H1 (cell line): ENCODE results near the gene TOM1L2. TPM values are rescaled to one million over a fixed set of nuclear protein-coding genes. Genes with fewer than 3 reads are reported as not detected.

Source experiments
- CTCF ChIA-PET: fragments of 300-600 bp; sonication (Branson Sonifier 250); formaldehyde crosslinking; loops from one replicate; lab custom pipeline; 2021; ENCODE audit not compliant: partially characterized antibody; lab: Charles Lee
- POLR2A ChIA-PET: fragments of 300-600 bp; sonication (Branson Sonifier 250); formaldehyde crosslinking; loops from one replicate; lab custom pipeline; 2021; ENCODE audit warnings: inconsistent platforms; ENCODE audit not compliant: partially characterized antibody; lab: Charles Lee
- DNase-seq, 2 experiments: peaks; one replicate each; pipeline versions ENCODE4 v3.0.0 to v3.0.0-alpha.2; 2010 to 2022; ENCODE audit warnings: low spot score in 2 of 2, low read depth in 1 of 2, mixed read lengths in 1 of 2
- FAIRE-seq: peaks from 2 replicates; lab custom pipeline; 2011; peaks lifted over from hg19 to GRCh38; lab: Jason Lieb, UNC
- H2AFZ ChIP-seq: 2 replicates; pipeline ENCODE4 v1.8.1; 2012; ENCODE audit warnings: low read length, inconsistent platforms
- H2AK5ac ChIP-seq: 2 replicates; pipeline ENCODE4 v1.6.1; 2013; ENCODE audit warnings: low read depth, low read length
- H2BK120ac ChIP-seq: replicated peaks from 2 replicates; pipeline ENCODE3; 2013; ENCODE audit warnings: low read depth, low read length, inconsistent platforms
- H2BK12ac ChIP-seq: 2 replicates; pipeline ENCODE4 v1.6.1; 2013; ENCODE audit warnings: low read depth, low read length
- H2BK15ac ChIP-seq: 2 replicates; pipeline ENCODE4 v1.6.1; 2013; ENCODE audit warnings: low read length
- H2BK20ac ChIP-seq: 2 replicates; pipeline ENCODE4 v1.6.1; 2013; ENCODE audit warnings: low read length
- H2BK5ac ChIP-seq: 2 replicates; pipeline ENCODE4 v1.6.1; 2013; ENCODE audit warnings: low read depth, low read length
- H3K14ac ChIP-seq: 2 replicates; pipeline ENCODE4 v1.6.1; 2013; ENCODE audit warnings: inconsistent platforms; ENCODE audit not compliant: insufficient read length
- H3K18ac ChIP-seq: 2 replicates; pipeline ENCODE4 v1.6.1; 2013; ENCODE audit warnings: low read length; ENCODE audit errors: extremely low read depth
- H3K23ac ChIP-seq: 2 replicates; pipeline ENCODE4 v1.6.1; 2013; ENCODE audit warnings: inconsistent platforms; ENCODE audit not compliant: insufficient read length
- H3K23me2 ChIP-seq: 2 replicates; pipeline ENCODE4 v1.6.1; 2013; ENCODE audit warnings: low read depth, low read length
- H3K27ac ChIP-seq: 2 replicates; pipeline ENCODE4 v1.6.1; 2011; ENCODE audit warnings: low read depth, low read length, inconsistent platforms
- H3K27me3 ChIP-seq, 4 experiments: replicated peaks in 1 of 4; 1 replicate in 1 of 4; 2 replicates in 3 of 4; pipeline versions ENCODE4 v1.6.1 to v1.8.1; 2011 to 2013; ENCODE audit warnings: low read length in 3 of 4, mild to moderate bottlenecking in 3 of 4, inconsistent platforms in 2 of 4, mixed read lengths in 2 of 4, moderate library complexity in 1 of 4; ENCODE audit not compliant: control insufficient read depth in 3 of 4, insufficient read depth in 3 of 4; ENCODE audit errors: extremely low read depth in 1 of 4
- H3K36me3 ChIP-seq, 4 experiments: 2 replicates each; pipeline versions ENCODE4 v1.6.1 to v1.8.1; 2011 to 2013; ENCODE audit warnings: mild to moderate bottlenecking in 4 of 4, low read length in 3 of 4, moderate library complexity in 2 of 4, control low read depth in 1 of 4, inconsistent platforms in 1 of 4; ENCODE audit not compliant: insufficient read depth in 4 of 4, control insufficient read depth in 2 of 4
- H3K4ac ChIP-seq: replicated peaks from 2 replicates; pipeline ENCODE3; 2013; ENCODE audit warnings: low read length, low read depth, mixed read lengths, inconsistent platforms; ENCODE audit not compliant: insufficient read length
- H3K4me1 ChIP-seq, 4 experiments: replicated peaks in 1 of 4; 1 replicate in 1 of 4; 2 replicates in 3 of 4; pipeline versions ENCODE4 v1.6.1 to v1.8.1; 2011 to 2013; ENCODE audit warnings: low read length in 3 of 4, inconsistent platforms in 2 of 4, mixed read lengths in 1 of 4; ENCODE audit not compliant: insufficient read depth in 4 of 4, control insufficient read depth in 3 of 4
- H3K4me2 ChIP-seq, 2 experiments: 2 replicates each; pipeline versions ENCODE4 v1.6.1 to v1.8.1; 2011 to 2013; ENCODE audit warnings: low read depth in 2 of 2, low read length in 2 of 2, control low read depth in 1 of 2, inconsistent platforms in 1 of 2, mild to moderate bottlenecking in 1 of 2; ENCODE audit not compliant: insufficient read depth in 1 of 2
- H3K4me3 ChIP-seq, 4 experiments: fragments of 200-600, 300-600 bp in 1 of 4; sonication (generic), shearing (Covaris generic), sonication (Bioruptor Twin) in 1 of 4; 2 replicates each; pipeline versions ENCODE4 v1.5.1 to v1.8.1; 2011 to 2016; ENCODE audit warnings: low read length in 4 of 4, low read depth in 3 of 4, control low read depth in 2 of 4, inconsistent platforms in 2 of 4, mild to moderate bottlenecking in 2 of 4, mixed read lengths in 1 of 4, moderate library complexity in 1 of 4; ENCODE audit not compliant: insufficient read depth in 2 of 4; ENCODE audit errors: extremely low read depth in 1 of 4
- H3K56ac ChIP-seq: replicated peaks from 2 replicates; pipeline ENCODE3; 2013; ENCODE audit warnings: low read depth, mild to moderate bottlenecking, mixed read lengths, low read length, inconsistent platforms; ENCODE audit not compliant: insufficient read length
- H3K79me1 ChIP-seq: 2 replicates; pipeline ENCODE4 v1.6.1; 2013; ENCODE audit warnings: low read depth, low read length, control low read depth
- H3K79me2 ChIP-seq, 2 experiments: 2 replicates each; pipeline versions ENCODE4 v1.6.1 to v1.8.1; 2012 to 2013; ENCODE audit warnings: low read length in 2 of 2, mild to moderate bottlenecking in 2 of 2, inconsistent platforms in 1 of 2; ENCODE audit not compliant: insufficient read depth in 2 of 2, control insufficient read depth in 1 of 2
- H3K9ac ChIP-seq, 4 experiments: replicated peaks in 1 of 4; 1 replicate in 1 of 4; 2 replicates in 3 of 4; pipeline versions ENCODE4 v1.6.1 to v1.8.1; 2011 to 2013; ENCODE audit warnings: low read depth in 3 of 4, low read length in 3 of 4, control low read depth in 2 of 4, mild to moderate bottlenecking in 2 of 4, moderate library complexity in 2 of 4, inconsistent platforms in 1 of 4; ENCODE audit errors: extremely low read depth in 1 of 4
- H3K9me3 ChIP-seq, 2 experiments: 2 replicates each; pipeline versions ENCODE4 v1.6.1 to v1.8.1; 2012 to 2013; ENCODE audit warnings: mild to moderate bottlenecking in 2 of 2, moderate library complexity in 2 of 2, control low read depth in 1 of 2, inconsistent platforms in 1 of 2, low read depth in 1 of 2, low read length in 1 of 2, mixed read lengths in 1 of 2; ENCODE audit not compliant: insufficient read depth in 2 of 2
- H4K20me1 ChIP-seq, 2 experiments: replicated peaks in 1 of 2; 2 replicates each; pipeline versions ENCODE3 to v1.8.1; 2011 to 2013; ENCODE audit warnings: inconsistent platforms in 2 of 2, low read length in 2 of 2, mild to moderate bottlenecking in 1 of 2; ENCODE audit not compliant: insufficient read depth in 2 of 2, control insufficient read depth in 1 of 2
- H4K5ac ChIP-seq: 2 replicates; pipeline ENCODE4 v1.6.1; 2013; ENCODE audit warnings: low read length, low read depth, mixed read lengths, inconsistent platforms; ENCODE audit not compliant: insufficient read length
- H4K8ac ChIP-seq: 2 replicates; pipeline ENCODE4 v1.8.0; 2013; ENCODE audit warnings: mild to moderate bottlenecking, moderate library complexity, low read length, inconsistent platforms; ENCODE audit not compliant: insufficient read depth; ENCODE audit errors: extremely low read depth
- H4K91ac ChIP-seq: replicated peaks from 2 replicates; pipeline ENCODE3; 2013; ENCODE audit warnings: low read length, mixed read lengths, inconsistent platforms; ENCODE audit not compliant: insufficient read length
- E2F6 ChIP-seq: IDR thresholded peaks from 2 replicates; pipeline ENCODE4 v1.6.1; 2012; ENCODE audit warnings: inconsistent platforms
- GABPA ChIP-seq: IDR thresholded peaks from 2 replicates; pipeline ENCODE4 v1.6.1; 2011; ENCODE audit warnings: mild to moderate bottlenecking, low read length, moderate library complexity, borderline replicate concordance; ENCODE audit not compliant: insufficient read depth
- KDM4A ChIP-seq: IDR thresholded peaks from one replicate; pipeline ENCODE4 v1.7.1; 2012; ENCODE audit warnings: low read depth, mild to moderate bottlenecking, moderate library complexity, low read length, inconsistent platforms; ENCODE audit not compliant: severe bottlenecking
- NANOG ChIP-seq: IDR thresholded peaks from 2 replicates; pipeline ENCODE4 v1.6.1; 2011; ENCODE audit warnings: low read length, low read depth, mild to moderate bottlenecking, inconsistent platforms; ENCODE audit not compliant: insufficient read depth, poor library complexity, severe bottlenecking
- POLR2AphosphoS5 ChIP-seq: IDR thresholded peaks from 2 replicates; pipeline ENCODE4 v1.6.1; 2011; ENCODE audit warnings: low read depth, low read length
- RAD21 ChIP-seq, 2 experiments: IDR thresholded peaks in 1 of 2; conservative IDR thresholded peaks in 1 of 2; 2 replicates each; pipeline ENCODE4 v1.6.1; 2011; ENCODE audit warnings: low read depth in 2 of 2, low read length in 2 of 2, improper control_type of control experiment in 1 of 2, inconsistent platforms in 1 of 2, mild to moderate bottlenecking in 1 of 2, moderate library complexity in 1 of 2
- SIRT6 ChIP-seq: IDR thresholded peaks from one replicate; pipeline ENCODE4 v1.7.1; 2012; ENCODE audit warnings: low read length, inconsistent platforms
- SP2 ChIP-seq: IDR thresholded peaks from 2 replicates; pipeline ENCODE4 v1.6.1; 2012; ENCODE audit warnings: mild to moderate bottlenecking, low read length, inconsistent platforms
- TCF12 ChIP-seq: IDR thresholded peaks from 2 replicates; pipeline ENCODE4 v1.6.1; 2011; ENCODE audit warnings: low read depth, mild to moderate bottlenecking, low read length
- TEAD4 ChIP-seq: IDR thresholded peaks from 2 replicates; pipeline ENCODE4 v1.6.1; 2012; ENCODE audit warnings: low read depth, low read length, inconsistent platforms, mixed read lengths
- polyA plus RNA-seq, 7 experiments: library from polyadenylated mRNA; depleted of rRNA in 3 of 7; stranded (reverse) in 5 of 7; unstranded in 2 of 7; fragments of >200 nt in 5 of 7; fragments of 200-250 nt in 2 of 7; gene quantifications; 1 replicate in 5 of 7; 2 replicates in 1 of 7; 4 replicates in 1 of 7; pipeline versions ENCODE4 v1.2.1 to v1.2.3, GENCODE V29; 2011 to 2013; ENCODE audit warnings: missing spikeins in 2 of 7, mixed read lengths in 2 of 7
- total RNA-seq: library from RNA; stranded (reverse); fragmentation: NEBNext Ultra II Directional; extraction: Animal tissue kit (Norgen Biotek cat#: 25700); gene quantifications from 2 replicates; pipeline ENCODE4 v1.2.1, GENCODE V29; 2021
- TF ChIP-seq, protein P1 (sequence below), 3 experiments: IDR thresholded peaks; 1 replicate in 2 of 3; 2 replicates in 1 of 3; pipeline versions ENCODE4 v1.5.1 to v1.6.1; 2011; ENCODE audit warnings: low read length in 3 of 3, mild to moderate bottlenecking in 3 of 3, inconsistent platforms in 2 of 3, low read depth in 1 of 3, moderate library complexity in 1 of 3; ENCODE audit not compliant: insufficient read depth in 1 of 3; ENCODE audit errors: control extremely low read depth in 1 of 3

Gene TOM1L2
- total and polyA plus RNA-seq, 2 of the 8 experiments (the other 6 are each of a cell fraction or from before 2014, with no cell fraction given), result 2.0 to 3.4 TPM

DNA sequence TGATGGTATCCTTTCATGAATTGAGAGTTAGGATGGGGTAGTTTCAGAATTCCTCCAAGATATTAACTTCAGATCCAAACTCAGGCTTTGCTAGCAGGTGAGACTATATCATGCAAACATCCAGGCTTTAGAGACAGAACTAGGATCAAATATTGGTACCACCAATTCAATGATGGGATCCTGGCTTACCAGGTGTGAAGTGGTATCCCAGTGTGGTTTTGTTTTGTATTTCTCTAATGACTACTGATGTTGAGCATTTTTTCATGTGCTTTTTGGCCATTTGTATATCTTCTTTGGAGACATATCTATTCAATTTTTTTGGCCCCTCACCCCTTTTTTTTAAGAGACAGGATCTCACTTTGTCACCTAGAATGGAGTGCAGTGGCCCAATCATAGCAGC lies 57.0 kb downstream of the TOM1L2 start:
- H2BK120ac ChIP-seq, result no peak overlapping the region
- no peak for FAIRE-seq
- TF ChIP-seq TEAD4, result no peak
- TF ChIP-seq NANOG, result no peak
- TF ChIP-seq E2F6, result no peak
- no peak for TF ChIP-seq GABPA
- no peak for TF ChIP-seq SP2
- no peak for TF ChIP-seq RAD21 (IDR thresholded peaks at IDR 0.05 in 1 of 2, conservative IDR thresholded peaks at IDR 0.05 in 1 of 2; ENCODE audit: low read depth in 2 of 2, low read length in 2 of 2)
- no peak for TF ChIP-seq KDM4A
- TF ChIP-seq POLR2AphosphoS5, result no peak
- no peak for TF ChIP-seq TCF12
- TF ChIP-seq, protein P1, sequence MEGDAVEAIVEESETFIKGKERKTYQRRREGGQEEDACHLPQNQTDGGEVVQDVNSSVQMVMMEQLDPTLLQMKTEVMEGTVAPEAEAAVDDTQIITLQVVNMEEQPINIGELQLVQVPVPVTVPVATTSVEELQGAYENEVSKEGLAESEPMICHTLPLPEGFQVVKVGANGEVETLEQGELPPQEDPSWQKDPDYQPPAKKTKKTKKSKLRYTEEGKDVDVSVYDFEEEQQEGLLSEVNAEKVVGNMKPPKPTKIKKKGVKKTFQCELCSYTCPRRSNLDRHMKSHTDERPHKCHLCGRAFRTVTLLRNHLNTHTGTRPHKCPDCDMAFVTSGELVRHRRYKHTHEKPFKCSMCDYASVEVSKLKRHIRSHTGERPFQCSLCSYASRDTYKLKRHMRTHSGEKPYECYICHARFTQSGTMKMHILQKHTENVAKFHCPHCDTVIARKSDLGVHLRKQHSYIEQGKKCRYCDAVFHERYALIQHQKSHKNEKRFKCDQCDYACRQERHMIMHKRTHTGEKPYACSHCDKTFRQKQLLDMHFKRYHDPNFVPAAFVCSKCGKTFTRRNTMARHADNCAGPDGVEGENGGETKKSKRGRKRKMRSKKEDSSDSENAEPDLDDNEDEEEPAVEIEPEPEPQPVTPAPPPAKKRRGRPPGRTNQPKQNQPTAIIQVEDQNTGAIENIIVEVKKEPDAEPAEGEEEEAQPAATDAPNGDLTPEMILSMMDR (IDR thresholded peaks at IDR 0.05; ENCODE audit: control extremely low read depth in 1 of 3, insufficient read depth in 1 of 3, low read depth in 1 of 3, low read length in 3 of 3), result no peak
- TF ChIP-seq SIRT6, result no peak

More for the DNA sequence above, 57.0 kb downstream of the TOM1L2 start:
- Histone ChIP-seq H3K4me1 (peaks cover 0 to 3% (median 3%) of the 10 kb centered on the region in 4 experiments; a peak in 4 of 7 replicates), H3K27me3 (no peaks in the 10 kb centered on the region; a peak in 1 of 7 replicates), H3K23me2 (no peaks in the 10 kb centered on the region; the same call in 1 of the 2 replicates), H2BK20ac (no peak overlapping the region), H2BK5ac (no peak overlapping the region), H4K5ac (no peak overlapping the region), H3K4ac (no peak overlapping the region), H3K18ac (no peak overlapping the region), H3K27ac (no peak overlapping the region), H3K9me3 (peaks cover 0 to 4% of the 10 kb centered on the region in 2 experiments; a peak in 1 of 4 replicates), H3K14ac (no peak overlapping the region), H3K56ac (no peak overlapping the region), H2AFZ (no peak overlapping the region), H3K4me2 (no peak overlapping the region), H3K79me2 (no peaks in the 10 kb centered on the region), H4K8ac (no peak overlapping the region), H3K79me1 (no peaks in the 10 kb centered on the region), H3K23ac (no peak overlapping the region), H3K36me3 (no peaks in the 10 kb centered on the region), H3K9ac (no peak overlapping the region), H2BK15ac (no peak overlapping the region), H2AK5ac (no peak overlapping the region), H3K4me3 (no peak overlapping the region), H4K91ac (no peak overlapping the region), H4K20me1 (no peaks in the 10 kb centered on the region), H2BK12ac (no peak overlapping the region)
- ChIA-PET POLR2A (no interaction called here), CTCF (interaction anchor here (0.7 to 9.5 kb wide), 9 partner anchors 14 to 250 kb away, joined by 3 to 85 read pairs (median 3); no protein-coding TSS in a partner anchor)
- no peak for DNase-seq
